ENCODE results near the gene FIS1. TPM values are rescaled to one million over a fixed set of nuclear protein-coding genes. Genes with fewer than 3 reads are reported as not detected.

The FIS1 gene
- total and polyA plus RNA-seq, 2 experiments from 2014 or later = 130 to 131 TPM

DNA sequence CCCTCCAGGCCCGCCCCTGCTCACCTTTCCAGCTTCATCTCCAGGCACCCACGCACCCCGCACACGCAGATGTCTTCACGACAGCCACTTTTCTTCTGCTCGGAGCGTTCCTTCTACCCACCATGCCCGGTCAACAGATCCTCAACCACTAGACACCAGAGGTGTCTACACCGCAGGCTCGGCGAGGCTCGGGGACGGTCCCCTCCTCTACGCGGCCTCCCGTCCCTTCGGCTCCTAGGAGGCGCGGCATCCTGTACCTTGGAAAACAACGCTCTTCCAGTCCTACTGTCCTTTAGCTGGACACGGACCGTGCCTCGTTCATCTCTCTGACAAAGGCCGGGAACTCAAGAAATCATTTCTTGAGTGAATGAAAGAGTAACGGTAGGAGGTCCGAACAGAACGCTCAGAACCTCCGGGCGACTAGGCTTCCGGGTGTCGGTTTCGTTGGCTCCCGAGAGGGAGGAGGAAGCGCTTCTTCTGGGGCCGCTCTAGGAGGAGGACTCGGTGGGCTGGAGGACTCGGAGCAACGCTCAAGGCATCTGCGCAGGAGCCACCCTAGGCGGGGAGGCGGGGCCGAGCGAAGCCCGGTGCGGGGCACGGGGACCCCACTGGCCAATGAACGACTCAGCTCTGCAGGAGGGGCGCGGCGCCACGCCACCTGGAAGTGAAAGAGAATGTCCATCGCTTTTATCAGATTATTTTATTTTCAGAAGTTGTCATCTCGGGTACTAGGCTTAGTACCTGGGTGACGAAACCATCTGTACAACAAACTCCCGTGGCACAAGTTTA lies 7.2 kb upstream of the FIS1 start:
- Histone ChIP-seq H3K27ac (ENCODE audit: low read depth) (peak overlapping the region; percentile 53), H3K27me3 (ENCODE audit: insufficient read depth) (no peaks in the 10 kb centered on the region), H3K4me3 (peak overlapping the region; percentile 77), H3K9me2 (ENCODE audit: insufficient read depth) (no peaks in the 10 kb centered on the region), H3K4me2 (peak overlapping the region; percentile 83), H3F3A (replicated peaks; ENCODE audit: low read depth) (0 out of 2 replicates have a peak, but pooled peaks cover 8% of the 10 kb centered on the region), H2AFZ (peak overlapping the region; percentile 84), H3K79me2 (replicated peaks; ENCODE audit: insufficient read depth) (peaks cover 46% of the 10 kb centered on the region), H3K36me3 (ENCODE audit: insufficient read depth) (no peaks in the 10 kb centered on the region), H4K20me1 (replicated peaks; ENCODE audit: insufficient read depth) (peaks cover 10% of the 10 kb centered on the region; the same call in 1 of the 2 replicates), H3K4me1 (ENCODE audit: insufficient read depth) (peaks cover 6% of the 10 kb centered on the region; the same call in 1 of the 2 replicates)
- Mint-ChIP-seq H3K36me3 (ENCODE audit: low read depth) (peaks cover 18% of the 10 kb centered on the region), H3K27me3 (ENCODE audit: insufficient read depth, low read depth, poor library complexity) (peaks cover 4% of the 10 kb centered on the region), H3K27ac (peak overlapping the region; percentile 93), H3K4me1 (peaks cover 12% of the 10 kb centered on the region), H3K9me3 (no peaks in the 10 kb centered on the region; the same call in 2 of the 3 replicates), H3K4me3 (peak overlapping the region; percentile 97)
- peak; percentile 100 for ATAC-seq
- TF ChIP-seq, protein P1, sequence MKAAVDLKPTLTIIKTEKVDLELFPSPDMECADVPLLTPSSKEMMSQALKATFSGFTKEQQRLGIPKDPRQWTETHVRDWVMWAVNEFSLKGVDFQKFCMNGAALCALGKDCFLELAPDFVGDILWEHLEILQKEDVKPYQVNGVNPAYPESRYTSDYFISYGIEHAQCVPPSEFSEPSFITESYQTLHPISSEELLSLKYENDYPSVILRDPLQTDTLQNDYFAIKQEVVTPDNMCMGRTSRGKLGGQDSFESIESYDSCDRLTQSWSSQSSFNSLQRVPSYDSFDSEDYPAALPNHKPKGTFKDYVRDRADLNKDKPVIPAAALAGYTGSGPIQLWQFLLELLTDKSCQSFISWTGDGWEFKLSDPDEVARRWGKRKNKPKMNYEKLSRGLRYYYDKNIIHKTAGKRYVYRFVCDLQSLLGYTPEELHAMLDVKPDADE (IDR thresholded peaks at IDR 0.05) = peak; percentile 57; the same call in 1 of the 2 replicates
- TF ChIP-seq EZH2 (IDR thresholded peaks at IDR 0.05; ENCODE audit: low read depth, unreplicated experiment) (no peak), CREB1 (CRISPR knock-in tag; IDR thresholded peaks at IDR 0.05; ENCODE audit: low read depth) (no peak), POLR2AphosphoS5 (IDR thresholded peaks at IDR 0.05; ENCODE audit: low read depth) (peak; percentile 77)
- DNase-seq (ENCODE audit: low spot score) = peak; percentile 100

DNA sequence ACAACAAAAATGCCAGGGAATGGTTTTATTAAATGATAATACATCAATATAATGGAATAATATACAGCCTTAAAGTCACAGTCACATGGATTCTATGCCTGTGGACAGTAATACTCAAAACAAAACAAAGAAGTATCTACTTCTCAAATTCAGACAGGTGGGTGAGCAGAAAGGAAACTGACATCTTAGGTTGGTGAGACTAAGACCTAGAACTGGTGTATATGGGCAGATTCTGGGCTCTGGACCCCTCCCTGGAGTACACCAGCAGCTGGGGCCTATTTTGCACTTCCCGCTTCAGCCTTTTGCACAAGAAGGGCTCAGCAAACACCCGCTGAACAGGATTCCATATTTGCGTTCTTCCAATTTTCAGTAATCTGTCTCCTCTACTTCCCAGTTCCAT lies 5.4 kb upstream of the FIS1 start:
- no peak overlapping the region for H2AFZ ChIP-seq
- Mint-ChIP-seq H3K9me3 (no peaks in the 10 kb centered on the region; the same call in 2 of the 3 replicates), H3K4me1 (peaks cover 17% of the 10 kb centered on the region), H3K4me3 (peak overlapping the region; percentile 97), H3K36me3 (ENCODE audit: low read depth) (peaks cover 24% of the 10 kb centered on the region), H3K27ac (peak overlapping the region; percentile 23; the same call in 1 of the 2 replicates), H3K27me3 (ENCODE audit: insufficient read depth, low read depth, poor library complexity) (peaks cover 6% of the 10 kb centered on the region)
- no peak for ATAC-seq
- peak overlapping the region; percentile 77; the same call in 1 of the 2 replicates for H3K4me3 ChIP-seq
- H3K79me2 ChIP-seq (replicated peaks; ENCODE audit: insufficient read depth) = peaks cover 56% of the 10 kb centered on the region
- no peak for DNase-seq (ENCODE audit: low spot score)
- peaks cover 10% of the 10 kb centered on the region; the same call in 1 of the 2 replicates for H4K20me1 ChIP-seq (replicated peaks; ENCODE audit: insufficient read depth)
- peaks cover 11% of the 10 kb centered on the region for H3K4me1 ChIP-seq (ENCODE audit: insufficient read depth)
- no peak overlapping the region; the same call in 1 of the 2 replicates for H3K4me2 ChIP-seq
- no peaks in the 10 kb centered on the region for H3K27me3 ChIP-seq (ENCODE audit: insufficient read depth)
- H3K27ac ChIP-seq (ENCODE audit: low read depth) = 0 out of 2 replicates have a peak overlapping the region, but pooled peaks have one; percentile 48
- H3K36me3 ChIP-seq (ENCODE audit: insufficient read depth) = no peaks in the 10 kb centered on the region
- no peaks in the 10 kb centered on the region for H3K9me2 ChIP-seq (ENCODE audit: insufficient read depth)
- H3F3A ChIP-seq (replicated peaks; ENCODE audit: low read depth) = peaks cover 15% of the 10 kb centered on the region
- no peak for TF ChIP-seq STAT1 (IDR thresholded peaks at IDR 0.05; ENCODE audit: unreplicated experiment)
- TF ChIP-seq, protein P1 (IDR thresholded peaks at IDR 0.05) = no peak
- TF ChIP-seq, protein P2, sequence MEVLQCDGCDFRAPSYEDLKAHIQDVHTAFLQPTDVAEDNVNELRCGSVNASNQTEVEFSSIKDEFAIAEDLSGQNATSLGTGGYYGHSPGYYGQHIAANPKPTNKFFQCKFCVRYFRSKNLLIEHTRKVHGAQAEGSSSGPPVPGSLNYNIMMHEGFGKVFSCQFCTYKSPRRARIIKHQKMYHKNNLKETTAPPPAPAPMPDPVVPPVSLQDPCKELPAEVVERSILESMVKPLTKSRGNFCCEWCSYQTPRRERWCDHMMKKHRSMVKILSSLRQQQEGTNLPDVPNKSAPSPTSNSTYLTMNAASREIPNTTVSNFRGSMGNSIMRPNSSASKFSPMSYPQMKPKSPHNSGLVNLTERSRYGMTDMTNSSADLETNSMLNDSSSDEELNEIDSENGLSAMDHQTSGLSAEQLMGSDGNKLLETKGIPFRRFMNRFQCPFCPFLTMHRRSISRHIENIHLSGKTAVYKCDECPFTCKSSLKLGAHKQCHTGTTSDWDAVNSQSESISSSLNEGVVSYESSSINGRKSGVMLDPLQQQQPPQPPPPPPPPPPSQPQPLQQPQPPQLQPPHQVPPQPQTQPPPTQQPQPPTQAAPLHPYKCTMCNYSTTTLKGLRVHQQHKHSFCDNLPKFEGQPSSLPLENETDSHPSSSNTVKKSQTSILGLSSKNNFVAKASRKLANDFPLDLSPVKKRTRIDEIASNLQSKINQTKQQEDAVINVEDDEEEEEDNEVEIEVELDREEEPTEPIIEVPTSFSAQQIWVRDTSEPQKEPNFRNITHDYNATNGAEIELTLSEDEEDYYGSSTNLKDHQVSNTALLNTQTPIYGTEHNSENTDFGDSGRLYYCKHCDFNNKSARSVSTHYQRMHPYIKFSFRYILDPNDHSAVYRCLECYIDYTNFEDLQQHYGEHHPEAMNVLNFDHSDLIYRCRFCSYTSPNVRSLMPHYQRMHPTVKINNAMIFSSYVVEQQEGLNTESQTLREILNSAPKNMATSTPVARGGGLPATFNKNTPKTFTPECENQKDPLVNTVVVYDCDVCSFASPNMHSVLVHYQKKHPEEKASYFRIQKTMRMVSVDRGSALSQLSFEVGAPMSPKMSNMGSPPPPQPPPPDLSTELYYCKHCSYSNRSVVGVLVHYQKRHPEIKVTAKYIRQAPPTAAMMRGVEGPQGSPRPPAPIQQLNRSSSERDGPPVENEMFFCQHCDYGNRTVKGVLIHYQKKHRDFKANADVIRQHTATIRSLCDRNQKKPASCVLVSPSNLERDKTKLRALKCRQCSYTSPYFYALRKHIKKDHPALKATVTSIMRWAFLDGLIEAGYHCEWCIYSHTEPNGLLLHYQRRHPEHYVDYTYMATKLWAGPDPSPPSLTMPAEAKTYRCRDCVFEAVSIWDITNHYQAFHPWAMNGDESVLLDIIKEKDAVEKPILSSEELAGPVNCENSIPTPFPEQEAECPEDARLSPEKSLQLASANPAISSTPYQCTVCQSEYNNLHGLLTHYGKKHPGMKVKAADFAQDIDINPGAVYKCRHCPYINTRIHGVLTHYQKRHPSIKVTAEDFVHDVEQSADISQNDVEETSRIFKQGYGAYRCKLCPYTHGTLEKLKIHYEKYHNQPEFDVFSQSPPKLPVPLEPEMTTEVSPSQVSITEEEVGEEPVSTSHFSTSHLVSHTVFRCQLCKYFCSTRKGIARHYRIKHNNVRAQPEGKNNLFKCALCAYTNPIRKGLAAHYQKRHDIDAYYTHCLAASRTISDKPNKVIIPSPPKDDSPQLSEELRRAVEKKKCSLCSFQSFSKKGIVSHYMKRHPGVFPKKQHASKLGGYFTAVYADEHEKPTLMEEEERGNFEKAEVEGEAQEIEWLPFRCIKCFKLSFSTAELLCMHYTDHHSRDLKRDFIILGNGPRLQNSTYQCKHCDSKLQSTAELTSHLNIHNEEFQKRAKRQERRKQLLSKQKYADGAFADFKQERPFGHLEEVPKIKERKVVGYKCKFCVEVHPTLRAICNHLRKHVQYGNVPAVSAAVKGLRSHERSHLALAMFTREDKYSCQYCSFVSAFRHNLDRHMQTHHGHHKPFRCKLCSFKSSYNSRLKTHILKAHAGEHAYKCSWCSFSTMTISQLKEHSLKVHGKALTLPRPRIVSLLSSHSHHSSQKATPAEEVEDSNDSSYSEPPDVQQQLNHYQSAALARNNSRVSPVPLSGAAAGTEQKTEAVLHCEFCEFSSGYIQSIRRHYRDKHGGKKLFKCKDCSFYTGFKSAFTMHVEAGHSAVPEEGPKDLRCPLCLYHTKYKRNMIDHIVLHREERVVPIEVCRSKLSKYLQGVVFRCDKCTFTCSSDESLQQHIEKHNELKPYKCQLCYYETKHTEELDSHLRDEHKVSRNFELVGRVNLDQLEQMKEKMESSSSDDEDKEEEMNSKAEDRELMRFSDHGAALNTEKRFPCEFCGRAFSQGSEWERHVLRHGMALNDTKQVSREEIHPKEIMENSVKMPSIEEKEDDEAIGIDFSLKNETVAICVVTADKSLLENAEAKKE (CRISPR knock-in tag; IDR thresholded peaks at IDR 0.05) = no peak
- no peak for TF ChIP-seq NANOG (IDR thresholded peaks at IDR 0.05; ENCODE audit: borderline replicate concordance)
- TF ChIP-seq, protein P3, sequence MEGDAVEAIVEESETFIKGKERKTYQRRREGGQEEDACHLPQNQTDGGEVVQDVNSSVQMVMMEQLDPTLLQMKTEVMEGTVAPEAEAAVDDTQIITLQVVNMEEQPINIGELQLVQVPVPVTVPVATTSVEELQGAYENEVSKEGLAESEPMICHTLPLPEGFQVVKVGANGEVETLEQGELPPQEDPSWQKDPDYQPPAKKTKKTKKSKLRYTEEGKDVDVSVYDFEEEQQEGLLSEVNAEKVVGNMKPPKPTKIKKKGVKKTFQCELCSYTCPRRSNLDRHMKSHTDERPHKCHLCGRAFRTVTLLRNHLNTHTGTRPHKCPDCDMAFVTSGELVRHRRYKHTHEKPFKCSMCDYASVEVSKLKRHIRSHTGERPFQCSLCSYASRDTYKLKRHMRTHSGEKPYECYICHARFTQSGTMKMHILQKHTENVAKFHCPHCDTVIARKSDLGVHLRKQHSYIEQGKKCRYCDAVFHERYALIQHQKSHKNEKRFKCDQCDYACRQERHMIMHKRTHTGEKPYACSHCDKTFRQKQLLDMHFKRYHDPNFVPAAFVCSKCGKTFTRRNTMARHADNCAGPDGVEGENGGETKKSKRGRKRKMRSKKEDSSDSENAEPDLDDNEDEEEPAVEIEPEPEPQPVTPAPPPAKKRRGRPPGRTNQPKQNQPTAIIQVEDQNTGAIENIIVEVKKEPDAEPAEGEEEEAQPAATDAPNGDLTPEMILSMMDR (conservative IDR thresholded peaks at IDR 0.05; ENCODE audit: low read depth in 2 of 2) = no peak
- no peak for TF ChIP-seq POLR2AphosphoS5 (IDR thresholded peaks at IDR 0.05; ENCODE audit: low read depth)
- TF ChIP-seq JUNB (IDR thresholded peaks at IDR 0.05; ENCODE audit: unreplicated experiment) = no peak
